GM21423 (cell line): ENCODE measurements around the gene MYL12A.
"Not testable (repeated sequence)": the region's sequence is repeated elsewhere in the genome, so short reads cannot be mapped to it uniquely, and the experiment has no call there.

Experiments used
- ATAC-seq: cut with Tn5 transposase; IDR thresholded peaks from one replicate; pipeline ENCODE4 v1.9.1; 2021; ENCODE audit warnings: mild to moderate bottlenecking, moderate library complexity; ENCODE audit not compliant: unreplicated experiment

MYL12A gene

GRCh38 chr18:3247240-3248061 is at the start of gene MYL12A:
Gene MYL12A (plus strand): TSS chr18:3247801. CDS start chr18:3253248, 5,447 bp downstream.
- peak; percentile 83 for ATAC-seq

DNA sequence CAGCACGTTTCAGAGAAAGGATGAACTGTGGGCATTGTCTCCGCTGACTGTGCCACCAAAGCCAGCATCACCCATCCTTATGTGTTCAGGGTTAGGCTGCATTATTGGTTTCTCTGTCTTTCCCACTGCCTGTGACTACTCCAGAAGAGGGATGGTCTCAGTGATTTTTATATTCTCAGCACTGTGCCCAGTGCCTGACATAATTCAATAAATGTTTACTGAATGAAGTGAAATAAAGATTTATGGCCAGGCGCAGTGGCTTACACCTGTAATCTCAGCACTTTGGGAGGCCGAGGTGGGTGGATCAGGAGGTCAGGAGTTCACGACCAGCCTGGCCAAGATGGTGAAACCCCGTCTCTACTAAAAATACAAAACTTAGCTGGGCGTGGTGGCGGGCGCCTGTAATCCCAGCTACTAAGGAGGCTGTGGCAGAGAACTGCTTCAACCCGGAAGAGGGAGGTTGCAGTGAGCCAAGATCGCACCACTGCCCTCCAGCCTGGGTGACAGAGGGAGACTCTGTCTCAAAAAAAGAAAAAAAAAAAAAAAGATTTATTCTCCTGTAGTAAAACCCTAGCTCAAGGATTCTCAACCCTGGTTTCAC is 49.2 kb upstream of the MYL12A start:
- ATAC-seq = not testable (repeated sequence)

- no peak for ATAC-seq
These were observed 47.5 kb upstream of the MYL12A start for GRCh38 chr18:3199942-3200645.

DNA sequence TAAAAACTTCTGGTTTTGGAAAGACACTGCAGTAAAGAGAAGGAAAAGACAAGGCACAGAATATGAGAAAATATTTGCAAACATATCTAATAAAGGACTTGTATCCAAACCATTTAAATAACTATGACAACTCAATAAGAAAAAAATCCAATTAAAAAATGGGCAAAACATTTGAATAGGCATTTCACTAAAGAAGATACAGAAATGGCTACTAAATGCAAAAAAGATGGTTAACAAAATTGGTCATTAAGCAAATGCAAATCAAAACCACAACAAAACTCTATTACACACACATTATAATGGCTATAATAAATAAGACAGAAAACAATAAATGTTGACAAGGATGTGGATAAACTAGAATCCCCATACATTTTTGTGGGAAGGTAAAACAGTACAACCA is 42.4 kb upstream of the MYL12A start:
- ATAC-seq = no peak

DNA sequence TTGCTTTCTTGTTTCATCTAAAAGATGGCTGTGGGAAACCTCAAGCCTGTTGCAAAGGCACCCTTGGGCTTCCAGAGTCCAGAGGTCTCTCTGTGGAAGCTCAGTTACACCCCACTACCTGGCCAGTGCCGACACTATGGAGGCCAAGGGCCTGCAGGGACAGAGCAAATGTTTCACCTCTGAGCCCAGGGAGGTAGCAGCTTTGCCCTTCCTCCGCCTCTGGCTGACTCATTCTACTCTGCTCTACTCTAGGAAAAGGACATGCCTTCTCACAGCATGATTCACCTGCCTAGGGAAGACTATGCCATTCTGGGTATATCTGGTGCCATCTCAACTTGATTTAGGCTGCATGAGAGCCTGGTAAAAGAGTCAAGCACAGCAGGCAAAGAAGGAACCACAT is 40.0 kb upstream of the MYL12A start:
- ATAC-seq = no peak

DNA sequence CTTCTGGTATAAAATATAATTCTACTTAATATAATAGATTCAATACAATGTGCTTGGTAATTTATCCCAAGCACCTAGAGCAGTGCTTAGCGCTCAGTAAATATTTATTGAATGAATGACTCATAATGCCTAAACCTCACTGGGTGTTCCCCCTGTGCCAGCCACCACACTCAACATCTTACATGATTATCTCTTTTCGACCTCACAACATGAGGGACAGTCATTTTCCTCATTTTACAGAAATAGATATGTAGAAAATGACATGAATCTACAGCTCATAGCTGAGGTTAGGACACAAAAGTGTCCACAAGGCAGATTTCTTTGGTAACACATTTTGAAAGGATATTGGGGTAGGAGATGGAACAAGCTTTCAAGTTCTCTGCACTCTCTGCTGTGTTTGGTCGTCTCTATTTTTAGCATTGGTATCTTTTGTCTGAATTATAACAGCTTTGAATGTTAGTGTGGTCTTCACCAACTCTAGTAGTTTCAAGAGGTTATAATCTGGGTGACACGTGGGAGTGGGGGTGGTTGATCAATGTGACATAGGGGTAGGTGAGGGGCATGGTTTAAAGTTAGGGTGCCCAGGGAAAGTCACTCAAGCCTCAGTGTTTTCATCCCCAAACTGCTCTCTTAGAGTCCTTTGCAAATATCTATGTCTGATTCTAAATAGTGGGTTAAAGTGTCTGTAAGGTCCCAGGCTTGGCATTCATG is 37.6 kb upstream of the MYL12A start:
- peak; percentile 83 for ATAC-seq

GRCh38 chr18:3211236-3211992 is 36.2 kb upstream of the MYL12A start:
- no peak for ATAC-seq

DNA sequence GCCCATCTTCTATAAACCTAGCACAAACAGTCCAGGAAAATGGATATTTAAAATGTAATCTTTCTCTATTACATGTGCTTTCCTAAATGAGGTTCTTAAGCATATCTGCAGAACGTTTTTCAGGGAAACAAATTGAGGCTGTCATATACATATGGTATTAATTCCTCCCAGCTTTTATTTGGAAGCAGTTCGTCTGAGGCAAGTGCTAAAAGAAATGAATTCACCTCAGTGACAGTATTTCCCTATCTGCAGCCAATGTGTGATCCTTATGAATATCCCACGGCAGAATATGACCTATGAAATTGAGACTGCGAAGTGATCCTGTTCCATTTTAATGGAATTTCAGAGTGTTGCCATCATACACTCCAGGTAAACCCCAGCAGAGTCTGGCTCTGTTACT is 34.9 kb upstream of the MYL12A start:
- no peak for ATAC-seq

GRCh38 chr18:3213300-3214059 is 34.1 kb upstream of the MYL12A start:
- ATAC-seq = no peak

DNA sequence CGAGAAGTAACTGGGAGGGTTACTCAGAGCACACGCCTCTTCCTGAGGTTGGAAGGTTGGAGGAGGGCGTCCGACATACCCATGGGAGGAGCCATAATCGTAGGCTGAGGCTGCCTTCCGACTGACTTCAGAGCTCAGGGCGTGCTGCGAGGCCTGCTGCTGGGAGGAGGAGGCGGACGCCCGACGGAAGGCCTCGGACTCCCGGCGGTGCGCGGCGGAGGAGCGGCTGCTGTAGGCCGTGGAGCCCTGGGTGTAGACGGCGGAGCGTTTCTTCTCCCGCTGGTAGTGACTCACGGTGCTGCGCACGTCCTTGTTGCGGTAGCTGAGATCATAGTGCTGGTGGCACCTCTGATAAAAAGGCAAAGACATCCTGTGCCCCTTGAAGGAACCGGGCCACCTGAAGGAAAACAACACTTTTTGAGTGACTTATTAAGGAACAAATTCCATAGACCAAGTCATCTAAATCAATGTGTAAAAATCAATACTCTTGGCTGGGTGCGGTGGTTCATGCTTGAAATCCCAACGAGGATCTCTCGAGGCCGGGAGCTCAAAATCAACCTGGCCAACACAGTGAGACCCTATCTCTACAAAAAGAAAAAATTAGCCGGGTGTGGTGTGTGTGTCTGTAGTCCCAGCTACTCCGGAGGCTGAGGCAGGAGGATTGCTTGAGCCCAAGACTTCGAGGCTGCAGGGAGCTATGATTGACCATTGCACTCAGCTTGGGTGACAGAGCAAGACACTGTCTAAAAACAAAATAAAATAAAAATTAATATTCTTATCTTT is 32.6 kb upstream of the MYL12A start:
- no peak for ATAC-seq

- no peak for ATAC-seq
These were observed 30.6 kb upstream of the MYL12A start for GRCh38 chr18:3216987-3217386.

- ATAC-seq = no peak
These were observed 29.5 kb upstream of the MYL12A start for GRCh38 chr18:3217948-3218647.

DNA sequence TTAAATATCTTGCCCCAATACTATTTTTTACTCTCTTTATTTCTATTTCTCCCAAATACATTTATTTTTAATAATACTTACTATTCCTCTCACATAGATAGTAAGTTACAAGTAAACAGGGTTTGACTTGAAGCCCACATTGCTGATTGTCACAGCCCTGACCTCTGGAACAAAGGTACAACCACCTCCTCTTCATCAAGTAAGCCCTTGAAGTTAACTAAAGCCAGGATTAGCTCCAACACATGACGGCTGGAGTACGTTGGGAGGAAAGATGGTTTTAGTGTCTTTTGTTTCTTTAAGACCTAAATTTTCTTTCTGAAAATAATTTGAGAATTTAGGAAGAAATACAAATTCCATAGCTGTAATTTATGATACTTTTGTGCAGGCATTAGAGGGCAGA is 28.8 kb upstream of the MYL12A start:
- no peak for ATAC-seq

- no peak for ATAC-seq
These were observed 28.4 kb upstream of the MYL12A start for GRCh38 chr18:3219241-3219630.

GRCh38 chr18:3219631-3220335 is 27.8 kb upstream of the MYL12A start, which contains the start of gene MYOM1:
Gene MYOM1 (minus strand): TSS chr18:3219968. CDS start chr18:3215223, 4,745 bp downstream.
- no peak for ATAC-seq

DNA sequence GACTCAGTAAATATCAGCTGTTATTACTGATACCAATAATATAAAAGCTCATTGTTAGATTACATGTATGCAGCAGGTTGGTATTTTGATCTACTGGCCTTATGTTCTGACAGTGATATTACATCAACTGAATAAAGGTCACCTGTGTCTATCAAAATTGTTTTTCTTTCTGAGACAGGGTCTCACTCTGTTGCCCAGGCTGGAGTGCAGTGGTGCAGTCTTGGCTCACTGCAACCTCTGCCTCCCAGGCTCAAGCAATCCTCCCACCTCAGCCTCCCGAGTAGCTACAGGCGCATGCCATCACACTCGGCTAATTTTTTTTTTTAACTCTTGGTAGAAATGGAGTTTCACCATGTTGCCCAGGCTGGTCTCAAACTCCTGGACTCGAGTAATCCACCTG is 26.7 kb upstream of the MYL12A start:
- not testable (repeated sequence) for ATAC-seq

GRCh38 chr18:3221496-3221895 is 26.1 kb upstream of the MYL12A start:
- ATAC-seq = no peak

DNA sequence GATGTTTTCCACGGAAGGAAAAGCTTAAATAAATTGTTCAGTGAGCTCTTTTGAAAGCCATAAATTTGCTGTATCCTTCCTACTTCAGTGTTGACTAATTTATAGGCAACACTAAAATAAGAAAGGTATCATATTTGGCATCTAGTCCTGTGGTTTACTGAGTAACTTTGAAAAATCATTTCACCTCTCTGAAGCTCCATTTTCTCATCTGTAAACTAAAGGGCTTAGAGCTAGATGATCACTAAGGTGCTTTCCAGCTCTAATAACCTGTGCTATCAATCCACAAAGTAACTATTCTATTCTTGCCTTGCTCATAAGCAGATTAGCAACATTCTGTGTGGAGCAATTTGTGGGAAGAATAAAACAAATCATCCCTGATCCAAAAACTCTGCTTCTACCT is 24.2 kb upstream of the MYL12A start:
- no peak for ATAC-seq
